PC-3 (cell line): ENCODE data around the gene CRADD.
A peak's percentile ranks its signal among the peaks of the same experiment; 100 is the strongest.

ENCODE experiments used
- CTCF ChIP-seq: fragments of 300-600 bp; sonication (generic); conservative IDR thresholded peaks from 2 replicates; pipeline ENCODE4 v1.5.1; 2017; ENCODE audit warnings: antibody characterized with exemption, low read depth, mild to moderate bottlenecking, low read length
- EZH2 ChIP-seq: fragments of 300-600 bp; sonication (generic); IDR thresholded peaks from one replicate; pipeline ENCODE4 v1.6.1; 2017; ENCODE audit warnings: antibody characterized with exemption, mild to moderate bottlenecking, low read length; ENCODE audit not compliant: unreplicated experiment

DNA sequence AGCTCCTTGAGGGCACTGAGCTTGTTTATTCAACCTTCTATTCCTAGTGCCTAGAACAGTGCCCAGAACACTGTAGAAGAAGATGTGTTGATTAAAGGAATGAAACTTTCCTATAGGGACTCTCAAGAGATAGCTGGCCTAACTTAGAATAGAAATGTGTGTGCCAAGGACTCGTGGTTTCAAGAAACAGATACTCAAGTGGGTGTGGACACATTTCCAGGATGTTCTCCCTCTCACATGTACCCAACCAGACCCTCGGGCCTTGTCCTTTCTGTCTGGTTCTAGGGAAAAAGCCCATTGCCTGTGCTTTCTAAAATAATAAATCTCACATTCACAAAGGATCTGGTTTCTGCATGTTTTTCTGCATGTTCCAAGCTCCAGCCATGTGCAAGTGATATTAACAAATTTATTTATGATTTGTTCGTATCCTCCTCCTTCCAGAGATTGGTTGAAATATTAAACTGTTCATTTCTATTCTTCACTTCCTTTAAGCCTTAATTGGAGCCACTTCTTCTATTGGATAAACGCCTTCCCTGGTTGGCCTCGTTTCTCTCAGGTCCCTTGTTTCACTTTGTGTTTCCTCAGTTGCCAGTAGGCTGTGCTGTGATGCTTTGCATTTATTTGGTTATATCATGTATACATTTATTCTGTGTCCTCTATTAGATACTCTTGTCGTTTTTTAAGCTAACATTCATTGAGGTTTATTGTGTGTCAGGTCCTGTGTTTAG is 89.8 kb downstream of the CRADD start:
- peak; percentile 93 for TF ChIP-seq CTCF
- TF ChIP-seq EZH2: no peak
